ENCODE results near the gene MYH14. TPM values are rescaled to one million over a fixed set of nuclear protein-coding genes. Genes with fewer than 3 reads are reported as not detected.

MYH14 gene
- polyA plus RNA-seq, 3 donors = not detected

- Histone ChIP-seq H2AFZ (ENCODE audit: insufficient read depth, low read depth, low read length, poor library complexity, severe bottlenecking) (no peak overlapping the region), H3K27me3 (ENCODE audit: control insufficient read depth in 2 of 2, insufficient read depth in 2 of 2, low read length in 2 of 2) (no peaks in the 10 kb centered on the region), H3K9me3 (replicated peaks in 1 of 2; ENCODE audit: control insufficient read depth in 1 of 2, insufficient read depth in 1 of 2, low read length in 2 of 2) (no peaks in the 10 kb centered on the region), H3K27ac (ENCODE audit: low read depth in 1 of 2, low read length in 2 of 2) (no peak overlapping the region), H3K4me2 (replicated peaks; ENCODE audit: extremely low read depth, low read length, poor library complexity, severe bottlenecking) (no peak overlapping the region), H3K4me3 (replicated peaks in 1 of 3; ENCODE audit: low read depth in 2 of 3, low read length in 3 of 3) (no peak overlapping the region), H3K4me1 (ENCODE audit: control insufficient read depth in 1 of 2, insufficient read depth in 2 of 2, low read length in 2 of 2) (no peaks in the 10 kb centered on the region), H3K79me2 (ENCODE audit: insufficient read depth, low read length) (no peaks in the 10 kb centered on the region), H3K36me3 (replicated peaks in 1 of 2; ENCODE audit: control insufficient read depth in 1 of 2, insufficient read depth in 2 of 2, low read length in 2 of 2) (no peaks in the 10 kb centered on the region), H3K9ac (ENCODE audit: insufficient read depth, low read length, poor library complexity, severe bottlenecking) (no peak overlapping the region), H4K20me1 (ENCODE audit: insufficient read depth, low read length) (no peaks in the 10 kb centered on the region)
- no peak overlapping the region for H3K4me3 Mint-ChIP-seq
- DNase-seq = no peak
- no peaks in the 10 kb centered on the region for H3K36me3 Mint-ChIP-seq
- intact Hi-C loops (cut with micrococcal nuclease) = no loop called here
- 95% methylated on average over 13 of the region's 14 CpGs for WGBS (ENCODE audit: insufficient coverage)
- no peak overlapping the region for H3K27ac Mint-ChIP-seq
- H3K4me1 Mint-ChIP-seq = no peaks in the 10 kb centered on the region
- TF ChIP-seq, protein P1, sequence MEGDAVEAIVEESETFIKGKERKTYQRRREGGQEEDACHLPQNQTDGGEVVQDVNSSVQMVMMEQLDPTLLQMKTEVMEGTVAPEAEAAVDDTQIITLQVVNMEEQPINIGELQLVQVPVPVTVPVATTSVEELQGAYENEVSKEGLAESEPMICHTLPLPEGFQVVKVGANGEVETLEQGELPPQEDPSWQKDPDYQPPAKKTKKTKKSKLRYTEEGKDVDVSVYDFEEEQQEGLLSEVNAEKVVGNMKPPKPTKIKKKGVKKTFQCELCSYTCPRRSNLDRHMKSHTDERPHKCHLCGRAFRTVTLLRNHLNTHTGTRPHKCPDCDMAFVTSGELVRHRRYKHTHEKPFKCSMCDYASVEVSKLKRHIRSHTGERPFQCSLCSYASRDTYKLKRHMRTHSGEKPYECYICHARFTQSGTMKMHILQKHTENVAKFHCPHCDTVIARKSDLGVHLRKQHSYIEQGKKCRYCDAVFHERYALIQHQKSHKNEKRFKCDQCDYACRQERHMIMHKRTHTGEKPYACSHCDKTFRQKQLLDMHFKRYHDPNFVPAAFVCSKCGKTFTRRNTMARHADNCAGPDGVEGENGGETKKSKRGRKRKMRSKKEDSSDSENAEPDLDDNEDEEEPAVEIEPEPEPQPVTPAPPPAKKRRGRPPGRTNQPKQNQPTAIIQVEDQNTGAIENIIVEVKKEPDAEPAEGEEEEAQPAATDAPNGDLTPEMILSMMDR (IDR thresholded peaks at IDR 0.05) = no peak
- H3K9me3 Mint-ChIP-seq = peaks cover 0 to 4% (median 0%) of the 10 kb centered on the region in 7 donors
- H3K27me3 Mint-ChIP-seq (ENCODE audit: low read depth in 3 of 3) = peaks cover 2 to 15% (median 14%) of the 10 kb centered on the region in 3 donors
Observed at GRCh38 chr19:50280074-50280473, 76.7 kb downstream of the MYH14 start.

GRCh38 chr19:50280983-50281382 is 77.6 kb downstream of the MYH14 start:
- intact Hi-C loops (cut with micrococcal nuclease) = no loop called here
- no peaks in the 10 kb centered on the region for H3K9me3 ChIP-seq (replicated peaks in 1 of 2; ENCODE audit: control insufficient read depth in 1 of 2, insufficient read depth in 1 of 2, low read length in 2 of 2)
- H3K4me1 ChIP-seq (ENCODE audit: control insufficient read depth in 1 of 2, insufficient read depth in 2 of 2, low read length in 2 of 2) = no peaks in the 10 kb centered on the region
- no peaks in the 10 kb centered on the region for H3K36me3 ChIP-seq (replicated peaks in 1 of 2; ENCODE audit: control insufficient read depth in 1 of 2, insufficient read depth in 2 of 2, low read length in 2 of 2)
- H3K4me2 ChIP-seq (replicated peaks; ENCODE audit: extremely low read depth, low read length, poor library complexity, severe bottlenecking) = no peak overlapping the region
- H3K4me1 Mint-ChIP-seq = no peaks in the 10 kb centered on the region
- peaks cover 3 to 9% (median 6%) of the 10 kb centered on the region in 7 donors for H3K9me3 Mint-ChIP-seq
- DNase-seq = no peak
- no peak overlapping the region for H3K4me3 Mint-ChIP-seq
- peaks cover 2 to 12% (median 12%) of the 10 kb centered on the region in 3 donors for H3K27me3 Mint-ChIP-seq (ENCODE audit: low read depth in 3 of 3)
- TF ChIP-seq, protein P1 (IDR thresholded peaks at IDR 0.05) = no peak
- no peak overlapping the region for H3K9ac ChIP-seq (ENCODE audit: insufficient read depth, low read length, poor library complexity, severe bottlenecking)
- WGBS (ENCODE audit: insufficient coverage) = no CpG with 5 or more reads among the region's 3 CpGs
- H4K20me1 ChIP-seq (ENCODE audit: insufficient read depth, low read length) = no peaks in the 10 kb centered on the region
- H3K27ac ChIP-seq (ENCODE audit: low read depth in 1 of 2, low read length in 2 of 2) = no peak overlapping the region
- H3K79me2 ChIP-seq (ENCODE audit: insufficient read depth, low read length) = no peaks in the 10 kb centered on the region
- no peaks in the 10 kb centered on the region for H3K36me3 Mint-ChIP-seq
- H3K4me3 ChIP-seq (replicated peaks in 1 of 3; ENCODE audit: low read depth in 2 of 3, low read length in 3 of 3) = no peak overlapping the region
- H2AFZ ChIP-seq (ENCODE audit: insufficient read depth, low read depth, low read length, poor library complexity, severe bottlenecking) = no peak overlapping the region
- no peaks in the 10 kb centered on the region for H3K27me3 ChIP-seq (ENCODE audit: control insufficient read depth in 2 of 2, insufficient read depth in 2 of 2, low read length in 2 of 2)
- H3K27ac Mint-ChIP-seq = no peak overlapping the region

Data from CD14-positive monocyte (primary cell).